ENCODE measurements around the gene LIN7C. TPM values are rescaled to one million over a fixed set of nuclear protein-coding genes. Genes with fewer than 3 reads are reported as not detected.

LIN7C gene
- total and polyA plus RNA-seq, 2 experiments from 2014 or later, result 13.1 to 18.8 TPM

- no peak for TF ChIP-seq CTCF (IDR thresholded peaks at IDR 0.05; ENCODE audit: low read depth, low read length)
- H3K9me3 ChIP-seq (ENCODE audit: low read depth), result no peaks in the 10 kb centered on the region
- H3K27ac ChIP-seq, result no peak overlapping the region
- DNase-seq (ENCODE audit: low read depth in 1 of 2, low spot score in 1 of 2), result no peak
- no peak overlapping the region for H3K4me3 ChIP-seq
- no peaks in the 10 kb centered on the region for H3K4me1 ChIP-seq (ENCODE audit: low read depth)
- H3K27me3 ChIP-seq, result no peaks in the 10 kb centered on the region
- H3K36me3 ChIP-seq, result no peaks in the 10 kb centered on the region
These were observed 39.4 kb upstream of the LIN7C start for GRCh38 chr11:27545946-27546345.

- H3K36me3 ChIP-seq, result no peaks in the 10 kb centered on the region
- no peak overlapping the region for H3K27ac ChIP-seq
- no peak for DNase-seq (ENCODE audit: low read depth in 1 of 2, low spot score in 1 of 2)
- TF ChIP-seq CTCF (IDR thresholded peaks at IDR 0.05; ENCODE audit: low read depth, low read length), result no peak
- no peak overlapping the region for H3K4me3 ChIP-seq
- no peaks in the 10 kb centered on the region for H3K27me3 ChIP-seq
- no peaks in the 10 kb centered on the region for H3K9me3 ChIP-seq (ENCODE audit: low read depth)
- no peaks in the 10 kb centered on the region for H3K4me1 ChIP-seq (ENCODE audit: low read depth)
These were observed 38.5 kb upstream of the LIN7C start for GRCh38 chr11:27545035-27545434.

GRCh38 chr11:27541790-27542189, 35.2 kb upstream of the LIN7C start:
- DNase-seq (ENCODE audit: low read depth in 1 of 2, low spot score in 1 of 2), result no peak
- Histone ChIP-seq H3K4me1 (ENCODE audit: low read depth) (no peaks in the 10 kb centered on the region), H3K36me3 (no peaks in the 10 kb centered on the region), H3K9me3 (ENCODE audit: low read depth) (no peaks in the 10 kb centered on the region), H3K4me3 (no peak overlapping the region), H3K27ac (no peak overlapping the region), H3K27me3 (no peaks in the 10 kb centered on the region)
- TF ChIP-seq CTCF (IDR thresholded peaks at IDR 0.05; ENCODE audit: low read depth, low read length), result no peak

- no peak for TF ChIP-seq CTCF (IDR thresholded peaks at IDR 0.05; ENCODE audit: low read depth, low read length)
- no peak overlapping the region for H3K4me3 ChIP-seq
- H3K27ac ChIP-seq, result no peak overlapping the region
- no peak for DNase-seq (ENCODE audit: low read depth in 1 of 2, low spot score in 1 of 2)
- H3K4me1 ChIP-seq (ENCODE audit: low read depth), result no peaks in the 10 kb centered on the region
- H3K36me3 ChIP-seq, result no peaks in the 10 kb centered on the region
- no peaks in the 10 kb centered on the region for H3K9me3 ChIP-seq (ENCODE audit: low read depth)
- H3K27me3 ChIP-seq, result no peaks in the 10 kb centered on the region
These were observed 33.5 kb upstream of the LIN7C start for GRCh38 chr11:27540051-27540450.

- Histone ChIP-seq H3K4me1 (ENCODE audit: low read depth) (no peaks in the 10 kb centered on the region), H3K36me3 (no peaks in the 10 kb centered on the region), H3K27me3 (no peaks in the 10 kb centered on the region), H3K4me3 (no peak overlapping the region), H3K27ac (no peak overlapping the region), H3K9me3 (ENCODE audit: low read depth) (no peaks in the 10 kb centered on the region)
- TF ChIP-seq CTCF (IDR thresholded peaks at IDR 0.05; ENCODE audit: low read depth, low read length), result no peak
- DNase-seq (ENCODE audit: low read depth in 1 of 2, low spot score in 1 of 2), result no peak
These were observed 28.5 kb upstream of the LIN7C start for GRCh38 chr11:27535103-27535502.

Measured in cardiac muscle cell (in vitro differentiated cells and primary cell).